ENCODE measurements around the gene RAB11FIP5. TPM values are rescaled to one million over a fixed set of nuclear protein-coding genes. Genes with fewer than 3 reads are reported as not detected.

RAB11FIP5 gene
- total and polyA plus RNA-seq, 9 of the 15 experiments (the other 6 are each of a cell fraction or from before 2014, with no cell fraction given): 1.7 to 14.4 (median 6.4) TPM

DNA sequence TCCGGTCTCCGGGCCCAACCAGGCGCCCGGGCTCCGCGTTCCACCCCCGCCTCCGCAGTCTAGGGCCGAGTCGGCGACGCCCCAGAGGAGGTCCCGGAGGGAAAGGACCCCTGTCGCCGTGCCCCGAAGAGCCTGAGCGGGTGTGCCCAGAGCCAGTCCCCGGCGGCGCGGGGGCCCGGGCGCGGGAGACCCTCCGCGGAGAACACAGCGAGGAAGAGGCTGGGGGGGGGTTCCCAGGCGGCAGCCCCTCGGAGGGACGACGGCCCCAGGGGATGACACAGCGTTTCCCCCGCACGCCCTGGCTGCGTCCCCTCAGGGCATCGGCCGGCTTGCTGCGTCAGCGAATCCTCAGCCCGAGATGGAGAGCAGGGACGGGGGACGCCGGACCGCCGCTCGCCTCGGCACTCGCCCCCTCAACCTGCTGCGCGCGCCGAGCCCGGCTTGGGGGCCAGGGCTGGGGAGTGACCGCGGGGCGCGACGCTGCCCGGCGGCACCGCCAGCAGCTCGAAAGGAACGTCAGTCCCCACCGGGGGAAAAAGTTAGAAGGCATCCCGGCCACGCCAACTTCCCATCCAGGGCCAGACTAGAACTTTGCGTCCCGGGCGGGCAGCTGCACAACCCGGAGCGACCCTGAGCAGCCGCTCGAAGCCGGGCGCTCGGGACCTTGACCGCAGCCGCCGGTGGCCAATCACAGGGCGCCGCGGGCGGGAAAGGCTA lies 41.9 kb downstream of the RAB11FIP5 start (continued):
- TF ChIP-seq ZC3H8 (IDR thresholded peaks at IDR 0.05) (no peak), POU5F1 (IDR thresholded peaks at IDR 0.05; ENCODE audit: borderline replicate concordance, low read depth, low read length, partially characterized antibody) (no peak), GATAD2B (IDR thresholded peaks at IDR 0.05; ENCODE audit: borderline replicate concordance) (peak; percentile 52), C11orf30 (IDR thresholded peaks at IDR 0.05; ENCODE audit: low read depth) (peak; percentile 97), TAF1 (IDR thresholded peaks at IDR 0.05; ENCODE audit: control insufficient read depth, extremely low read depth, insufficient read depth, low read length, severe bottlenecking) (peak; percentile 40), ZFX (CRISPR knock-in tag; IDR thresholded peaks at IDR 0.05) (peak; percentile 58), RBM34 (IDR thresholded peaks at IDR 0.05; ENCODE audit: borderline replicate concordance, insufficient read depth, low read length) (0 out of 2 replicates have a peak, but pooled peaks have one; percentile 8), ZNF232 (CRISPR knock-in tag; IDR thresholded peaks at IDR 0.05) (no peak), LCOR (CRISPR knock-in tag; IDR thresholded peaks at IDR 0.05) (0 out of 2 replicates have a peak, but pooled peaks have one; percentile 9), FOXP1 (CRISPR knock-in tag; IDR thresholded peaks at IDR 0.05) (no peak), NBN (IDR thresholded peaks at IDR 0.05; ENCODE audit: low read depth) (no peak), MYBL2 (IDR thresholded peaks at IDR 0.05; ENCODE audit: low read depth) (no peak), MYBL2 (CRISPR knock-in tag; IDR thresholded peaks at IDR 0.05; ENCODE audit: borderline replicate concordance) (no peak), ZBTB7A (IDR thresholded peaks at IDR 0.05; ENCODE audit: borderline replicate concordance, control insufficient read depth, low read depth, low read length) (peak; percentile 94), ZNF134 (CRISPR knock-in tag; conservative IDR thresholded peaks at IDR 0.05) (no peak), FOXA3 (CRISPR knock-in tag; conservative IDR thresholded peaks at IDR 0.05 in 1 of 2, IDR thresholded peaks at IDR 0.05 in 1 of 2) (no peak), ZNF316 (IDR thresholded peaks at IDR 0.05) (peak; percentile 98)
- TF ChIP-seq, protein P1, sequence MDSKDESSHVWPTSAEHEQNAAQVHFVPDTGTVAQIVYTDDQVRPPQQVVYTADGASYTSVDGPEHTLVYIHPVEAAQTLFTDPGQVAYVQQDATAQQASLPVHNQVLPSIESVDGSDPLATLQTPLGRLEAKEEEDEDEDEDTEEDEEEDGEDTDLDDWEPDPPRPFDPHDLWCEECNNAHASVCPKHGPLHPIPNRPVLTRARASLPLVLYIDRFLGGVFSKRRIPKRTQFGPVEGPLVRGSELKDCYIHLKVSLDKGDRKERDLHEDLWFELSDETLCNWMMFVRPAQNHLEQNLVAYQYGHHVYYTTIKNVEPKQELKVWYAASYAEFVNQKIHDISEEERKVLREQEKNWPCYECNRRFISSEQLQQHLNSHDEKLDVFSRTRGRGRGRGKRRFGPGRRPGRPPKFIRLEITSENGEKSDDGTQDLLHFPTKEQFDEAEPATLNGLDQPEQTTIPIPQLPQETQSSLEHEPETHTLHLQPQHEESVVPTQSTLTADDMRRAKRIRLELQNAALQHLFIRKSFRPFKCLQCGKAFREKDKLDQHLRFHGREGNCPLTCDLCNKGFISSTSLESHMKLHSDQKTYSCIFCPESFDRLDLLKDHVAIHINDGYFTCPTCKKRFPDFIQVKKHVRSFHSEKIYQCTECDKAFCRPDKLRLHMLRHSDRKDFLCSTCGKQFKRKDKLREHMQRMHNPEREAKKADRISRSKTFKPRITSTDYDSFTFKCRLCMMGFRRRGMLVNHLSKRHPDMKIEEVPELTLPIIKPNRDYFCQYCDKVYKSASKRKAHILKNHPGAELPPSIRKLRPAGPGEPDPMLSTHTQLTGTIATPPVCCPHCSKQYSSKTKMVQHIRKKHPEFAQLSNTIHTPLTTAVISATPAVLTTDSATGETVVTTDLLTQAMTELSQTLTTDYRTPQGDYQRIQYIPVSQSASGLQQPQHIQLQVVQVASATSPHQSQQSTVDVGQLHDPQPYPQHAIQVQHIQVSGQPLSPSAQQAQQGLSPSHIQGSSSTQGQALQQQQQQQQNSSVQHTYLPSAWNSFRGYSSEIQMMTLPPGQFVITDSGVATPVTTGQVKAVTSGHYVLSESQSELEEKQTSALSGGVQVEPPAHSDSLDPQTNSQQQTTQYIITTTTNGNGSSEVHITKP (IDR thresholded peaks at IDR 0.05; ENCODE audit: partially characterized antibody): no peak
- TF ChIP-seq, protein P2, sequence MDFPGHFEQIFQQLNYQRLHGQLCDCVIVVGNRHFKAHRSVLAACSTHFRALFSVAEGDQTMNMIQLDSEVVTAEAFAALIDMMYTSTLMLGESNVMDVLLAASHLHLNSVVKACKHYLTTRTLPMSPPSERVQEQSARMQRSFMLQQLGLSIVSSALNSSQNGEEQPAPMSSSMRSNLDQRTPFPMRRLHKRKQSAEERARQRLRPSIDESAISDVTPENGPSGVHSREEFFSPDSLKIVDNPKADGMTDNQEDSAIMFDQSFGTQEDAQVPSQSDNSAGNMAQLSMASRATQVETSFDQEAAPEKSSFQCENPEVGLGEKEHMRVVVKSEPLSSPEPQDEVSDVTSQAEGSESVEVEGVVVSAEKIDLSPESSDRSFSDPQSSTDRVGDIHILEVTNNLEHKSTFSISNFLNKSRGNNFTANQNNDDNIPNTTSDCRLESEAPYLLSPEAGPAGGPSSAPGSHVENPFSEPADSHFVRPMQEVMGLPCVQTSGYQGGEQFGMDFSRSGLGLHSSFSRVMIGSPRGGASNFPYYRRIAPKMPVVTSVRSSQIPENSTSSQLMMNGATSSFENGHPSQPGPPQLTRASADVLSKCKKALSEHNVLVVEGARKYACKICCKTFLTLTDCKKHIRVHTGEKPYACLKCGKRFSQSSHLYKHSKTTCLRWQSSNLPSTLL (IDR thresholded peaks at IDR 0.05): no peak
- TF ChIP-seq, protein P3, sequence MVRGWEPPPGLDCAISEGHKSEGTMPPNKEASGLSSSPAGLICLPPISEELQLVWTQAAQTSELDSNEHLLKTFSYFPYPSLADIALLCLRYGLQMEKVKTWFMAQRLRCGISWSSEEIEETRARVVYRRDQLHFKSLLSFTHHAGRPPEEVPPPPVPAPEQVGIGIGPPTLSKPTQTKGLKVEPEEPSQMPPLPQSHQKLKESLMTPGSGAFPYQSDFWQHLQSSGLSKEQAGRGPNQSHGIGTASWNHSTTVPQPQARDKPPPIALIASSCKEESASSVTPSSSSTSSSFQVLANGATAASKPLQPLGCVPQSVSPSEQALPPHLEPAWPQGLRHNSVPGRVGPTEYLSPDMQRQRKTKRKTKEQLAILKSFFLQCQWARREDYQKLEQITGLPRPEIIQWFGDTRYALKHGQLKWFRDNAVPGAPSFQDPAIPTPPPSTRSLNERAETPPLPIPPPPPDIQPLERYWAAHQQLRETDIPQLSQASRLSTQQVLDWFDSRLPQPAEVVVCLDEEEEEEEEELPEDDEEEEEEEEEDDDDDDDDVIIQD (CRISPR knock-in tag; IDR thresholded peaks at IDR 0.05): no peak
- TF ChIP-seq, protein P4, sequence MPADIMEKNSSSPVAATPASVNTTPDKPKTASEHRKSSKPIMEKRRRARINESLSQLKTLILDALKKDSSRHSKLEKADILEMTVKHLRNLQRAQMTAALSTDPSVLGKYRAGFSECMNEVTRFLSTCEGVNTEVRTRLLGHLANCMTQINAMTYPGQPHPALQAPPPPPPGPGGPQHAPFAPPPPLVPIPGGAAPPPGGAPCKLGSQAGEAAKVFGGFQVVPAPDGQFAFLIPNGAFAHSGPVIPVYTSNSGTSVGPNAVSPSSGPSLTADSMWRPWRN (IDR thresholded peaks at IDR 0.05; ENCODE audit: low read depth): no peak
